HG03175 (cell line): ENCODE measurements around the gene SLC38A7.
"Not testable (repeated sequence)": the region's sequence is repeated elsewhere in the genome, so short reads cannot be mapped to it uniquely, and the experiment has no call there.

Source experiments
- ATAC-seq: cut with Tn5 transposase; IDR thresholded peaks from one replicate; pipeline ENCODE4 v1.9.1; 2021; ENCODE audit warnings: mild to moderate bottlenecking, moderate library complexity; ENCODE audit not compliant: unreplicated experiment

SLC38A7 gene

DNA sequence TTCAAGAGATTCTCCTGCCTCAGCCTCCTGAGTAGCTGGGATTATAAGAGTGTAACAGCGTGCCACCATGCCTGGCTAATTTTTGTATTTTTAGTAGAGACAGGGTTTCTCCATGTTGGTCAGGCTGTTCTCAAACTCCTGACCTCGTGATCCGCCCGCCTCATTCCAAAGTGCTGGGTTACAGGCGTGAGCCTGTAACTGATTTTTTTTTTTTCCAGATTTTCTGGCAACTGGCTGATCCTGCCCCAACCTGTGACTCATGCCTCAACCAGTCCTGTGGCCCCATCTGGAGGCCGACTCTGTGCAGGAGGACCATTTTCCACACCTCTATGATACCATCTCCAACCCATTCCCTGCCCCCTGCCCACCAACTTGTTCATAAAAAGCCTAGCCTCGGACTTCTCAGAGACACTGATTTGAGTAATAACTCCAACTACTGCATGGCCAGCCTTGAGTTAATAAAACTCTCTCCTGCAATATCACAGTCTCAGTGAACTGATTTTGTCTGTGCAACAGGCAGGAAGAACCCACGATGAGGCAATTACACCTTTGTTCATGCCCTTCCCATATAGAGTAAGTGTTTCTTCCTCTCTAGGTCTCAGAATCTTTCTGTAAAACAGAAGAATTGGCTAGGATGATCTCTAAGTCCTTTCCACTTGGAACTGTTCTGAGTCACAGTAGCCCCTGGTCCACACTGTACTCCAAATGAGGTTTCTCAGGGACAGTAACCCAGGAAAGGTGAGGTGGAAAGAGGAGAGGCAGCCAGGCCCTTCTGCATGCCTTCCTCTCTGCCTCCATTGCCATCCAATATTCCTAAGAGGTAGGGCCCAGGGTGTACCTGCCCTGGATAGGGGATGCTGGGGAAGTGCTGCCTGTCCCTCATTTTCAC lies 46.2 kb downstream of the SLC38A7 start:
- no peak for ATAC-seq

DNA sequence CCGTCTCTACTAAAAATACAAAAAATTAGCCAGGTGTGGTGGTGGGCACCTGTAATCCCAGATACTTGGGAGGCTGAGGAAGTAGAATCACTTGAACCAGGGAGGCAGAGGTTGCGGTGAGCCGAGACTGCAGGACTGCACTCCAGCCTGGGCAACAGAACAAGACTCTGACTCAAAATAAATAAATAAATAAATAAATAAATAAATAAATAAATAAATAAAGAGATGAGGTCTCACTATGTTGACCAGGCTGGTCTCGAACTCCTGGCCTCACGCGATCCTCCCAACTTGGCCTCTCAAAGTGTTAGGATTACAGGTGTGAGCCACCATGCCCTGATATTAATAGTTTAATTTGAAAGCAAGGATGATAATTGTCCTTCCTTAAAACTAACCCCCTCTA lies 47.5 kb downstream of the SLC38A7 start:
- ATAC-seq: not testable (repeated sequence)

DNA sequence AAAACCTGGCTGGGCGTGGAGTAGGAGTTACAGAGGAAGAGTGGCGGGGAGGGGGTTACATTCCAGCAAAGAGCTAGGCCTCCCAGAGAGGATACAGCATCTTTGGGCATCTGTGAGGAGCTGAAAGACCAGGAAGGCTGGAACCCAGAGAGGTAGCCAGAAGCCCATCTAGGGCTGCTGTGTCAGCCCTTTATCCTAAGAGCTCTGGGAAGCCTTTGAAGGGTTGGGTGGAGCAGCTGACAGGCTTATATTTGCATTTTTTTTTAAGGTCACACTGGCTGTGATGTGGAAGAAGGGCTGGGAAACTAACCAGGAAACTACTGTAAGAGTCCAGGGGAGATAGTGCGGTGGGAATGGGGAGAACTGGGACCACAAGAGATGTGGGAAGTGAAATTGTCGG lies 48.1 kb downstream of the SLC38A7 start:
- ATAC-seq: no peak

DNA sequence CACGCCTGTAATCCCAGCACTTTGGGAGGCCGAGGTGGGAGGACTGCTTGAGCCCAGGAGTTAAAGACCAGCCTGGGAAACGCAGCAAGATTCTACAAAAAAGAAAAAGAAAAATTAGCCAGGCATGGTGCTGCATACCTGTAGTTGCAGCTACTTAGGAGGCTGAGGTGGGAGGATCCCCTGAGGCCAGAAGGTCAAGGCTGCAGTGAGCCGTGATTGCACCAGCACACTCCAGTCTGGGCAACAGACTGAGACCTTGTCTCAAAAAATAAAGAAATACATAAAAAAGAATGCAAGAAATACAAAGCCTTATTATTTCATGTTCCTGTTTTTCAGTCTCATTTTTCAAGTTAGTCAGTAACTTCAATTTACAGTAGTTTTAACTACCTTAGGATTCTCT lies 49.1 kb downstream of the SLC38A7 start:
- ATAC-seq: no peak

DNA sequence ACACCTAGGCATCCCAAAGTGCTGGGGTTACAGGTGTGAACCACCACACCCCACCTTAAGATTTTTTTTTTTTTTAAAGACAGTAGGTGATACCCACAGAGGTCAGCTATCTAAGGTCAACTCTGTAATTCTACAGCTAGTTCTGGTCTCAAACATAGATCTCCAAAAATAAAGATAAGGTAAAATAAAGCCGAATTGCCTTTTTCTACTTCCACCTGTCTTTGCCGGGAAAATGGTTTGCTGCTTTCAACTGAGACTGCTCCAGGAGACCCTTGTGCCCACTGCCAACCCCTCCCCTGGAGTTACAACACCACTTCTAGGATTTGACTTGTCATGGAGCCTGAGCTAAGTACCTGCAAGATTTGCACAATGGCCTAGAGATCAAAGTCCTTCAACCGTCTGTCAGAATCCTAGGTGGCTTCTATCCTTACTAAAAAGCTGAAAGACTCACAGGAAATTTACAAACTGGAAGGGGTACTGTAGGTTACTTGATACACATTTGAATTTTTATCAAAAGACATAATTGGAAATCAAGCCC lies 50.2 kb downstream of the SLC38A7 start:
- no peak for ATAC-seq

DNA sequence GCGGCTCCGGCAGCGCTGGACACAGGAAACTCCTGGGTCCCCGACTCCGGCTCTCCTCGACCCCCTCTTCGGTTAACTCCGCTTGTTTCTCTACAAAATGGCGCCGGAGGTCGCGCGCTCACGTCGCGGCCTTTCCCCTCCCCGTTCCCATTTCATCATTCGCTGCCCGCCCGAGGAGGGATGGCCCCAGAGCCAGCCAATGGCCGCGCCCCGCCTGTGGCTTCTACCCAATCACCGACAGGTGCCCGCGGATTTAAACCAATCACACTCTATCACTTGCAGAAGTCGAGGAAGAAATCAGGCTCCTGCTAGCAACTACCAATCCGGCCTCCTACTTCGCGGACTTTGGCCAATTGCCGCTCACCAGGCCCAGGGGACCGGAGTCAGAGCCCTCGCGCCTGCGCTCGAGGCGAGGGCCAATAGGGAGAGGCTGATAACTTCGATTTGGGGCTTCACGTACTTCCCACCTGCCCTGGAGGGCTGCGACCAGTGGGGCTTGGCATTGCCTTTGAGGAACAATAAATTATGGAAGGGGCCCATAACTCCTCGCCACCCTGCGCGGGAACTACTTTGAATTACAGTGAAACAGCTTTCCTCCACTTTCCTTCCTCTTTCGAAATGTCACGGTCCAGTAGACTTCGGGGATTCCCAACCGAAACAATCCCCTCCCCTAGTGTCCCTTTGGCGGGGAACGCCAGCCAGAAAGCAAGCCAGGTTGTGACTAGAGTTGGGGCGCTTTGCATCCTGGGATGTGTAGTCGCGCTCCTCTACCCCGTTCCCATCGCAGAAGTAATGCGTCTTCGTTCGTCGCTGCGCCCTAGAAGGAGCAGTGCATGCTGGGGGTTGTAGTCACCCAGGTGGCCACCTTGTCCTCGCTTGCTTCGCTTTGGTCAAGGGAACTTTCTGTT lies 54.6 kb downstream of the SLC38A7 start, which contains the start of gene CNOT1:
TSS of gene CNOT1 (minus strand) at position 94 of the 908 bp plus-strand sequence. CDS start 30,489 bp downstream, outside the sequence.
- peak; percentile 85 for ATAC-seq

DNA sequence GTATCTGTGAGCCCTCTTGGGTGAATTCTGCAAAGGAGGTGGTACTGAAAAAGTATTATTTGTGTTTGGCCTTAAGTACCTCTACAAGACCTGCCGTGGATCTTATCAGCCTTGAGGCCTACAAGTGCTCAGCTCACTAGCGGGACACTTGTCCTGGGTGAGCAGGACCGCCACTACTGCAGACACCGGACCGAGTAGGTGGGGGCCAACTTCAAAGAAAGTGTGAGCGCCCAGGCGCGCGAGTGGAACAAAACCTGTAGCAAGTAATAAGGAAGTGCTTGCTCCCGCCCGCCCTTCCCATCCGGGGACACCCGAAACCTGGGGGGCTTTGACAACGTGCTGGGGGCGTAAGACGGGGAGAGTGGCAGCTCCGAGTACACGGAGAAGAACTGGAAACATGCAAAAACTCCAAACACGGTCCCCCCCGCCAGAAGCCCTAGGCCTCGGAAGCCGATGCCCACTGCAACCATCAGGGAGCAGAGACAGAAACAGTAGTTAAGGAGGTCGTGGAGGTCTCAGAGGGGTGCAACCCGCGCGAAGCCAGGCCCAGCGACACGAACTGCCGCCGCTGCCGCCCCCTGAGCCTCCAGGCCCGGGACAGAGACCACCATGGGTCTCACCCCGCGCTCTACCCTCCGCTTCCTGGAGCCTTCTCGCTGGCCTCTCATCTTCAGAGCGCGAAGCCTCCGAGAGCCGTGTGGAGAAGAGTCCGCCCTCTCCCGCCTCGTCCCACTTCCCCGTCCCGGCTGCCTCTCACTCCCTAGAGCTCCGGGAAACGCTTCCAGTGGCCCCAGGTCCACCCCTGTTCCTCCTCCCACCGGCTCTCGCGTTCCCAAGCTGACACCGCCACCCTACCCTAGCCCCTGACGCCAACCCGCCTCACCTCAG lies 55.5 kb downstream of the SLC38A7 start:
- ATAC-seq: peak; percentile 0

DNA sequence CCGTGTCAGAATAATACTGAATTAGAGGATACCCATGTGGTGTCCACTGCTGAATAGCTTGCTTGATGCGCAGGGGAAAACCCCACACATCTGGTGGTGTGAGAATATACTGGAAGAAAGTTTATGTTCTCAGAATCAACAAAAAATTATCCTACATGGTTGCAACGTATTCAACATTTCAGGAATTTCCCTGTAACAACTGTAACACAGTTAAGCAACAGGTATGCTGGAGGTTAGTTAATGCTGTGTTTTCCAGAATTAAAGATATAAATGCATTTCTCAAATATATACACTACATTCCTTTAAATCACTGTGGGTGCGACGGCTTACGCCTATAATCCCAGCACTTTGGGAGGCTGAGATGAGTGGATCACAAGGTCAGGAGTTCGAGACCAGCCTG lies 60.4 kb downstream of the SLC38A7 start:
- no peak for ATAC-seq

DNA sequence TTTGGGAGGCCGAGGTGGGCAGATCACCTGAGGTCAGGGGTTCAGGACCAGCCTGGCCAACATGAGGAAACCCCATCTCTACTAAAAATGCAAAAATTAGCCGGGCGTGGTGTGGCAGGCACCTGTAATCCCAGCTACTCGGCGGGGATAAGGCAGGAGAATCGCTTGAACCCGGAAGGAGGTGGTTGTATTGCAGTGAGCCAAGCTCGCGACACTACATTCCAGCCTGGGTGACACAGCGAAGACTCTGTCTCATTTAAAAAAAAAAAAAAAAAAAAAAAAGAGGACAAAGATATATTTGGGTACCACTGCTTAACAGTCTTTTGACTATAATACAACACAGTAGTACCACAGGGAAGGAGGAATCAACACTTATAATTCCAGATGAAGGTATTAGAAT lies 64.2 kb downstream of the SLC38A7 start:
- ATAC-seq: no peak

DNA sequence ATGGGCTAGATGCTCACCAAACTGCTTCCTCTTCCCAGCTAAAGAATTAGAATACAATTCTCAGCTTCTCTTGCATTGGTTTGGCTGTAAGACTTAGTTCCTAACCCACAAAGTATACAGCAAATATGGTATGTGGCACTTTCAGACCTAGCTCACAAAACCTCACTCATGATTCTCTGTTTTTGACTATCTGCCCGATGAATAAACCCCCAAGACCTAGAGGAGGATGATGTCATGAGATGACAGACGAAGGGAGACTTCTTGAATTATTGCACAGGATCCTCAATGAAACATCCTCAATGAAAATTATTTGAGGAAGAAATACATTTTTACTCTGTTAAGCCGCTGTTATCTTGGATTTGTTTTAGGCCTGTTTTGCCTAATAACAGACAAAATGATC lies 69.3 kb downstream of the SLC38A7 start:
- no peak for ATAC-seq
